ENCODE results near the gene APLNR.

- TF ChIP-seq CTCF (conservative IDR thresholded peaks at IDR 0.05 in 1 of 2, IDR thresholded peaks at IDR 0.05 in 1 of 2; ENCODE audit: extremely low read depth in 1 of 2, insufficient read depth in 1 of 2, low read depth in 1 of 2, low read length in 2 of 2) (no peak), EZH2 (IDR thresholded peaks at IDR 0.05; ENCODE audit: borderline replicate concordance, low read length) (no peak)
Measured at GRCh38 chr11:57210781-57211180, 26.3 kb downstream of the APLNR start.

Data from mammary epithelial cell (primary cell).